Loucy (cell line): ENCODE data around the gene DESI2.

Experiments used
- H2AFZ ChIP-seq: fragments of 200-600 bp; sonication (generic); 2 replicates; pipeline ENCODE4 v1.6.0; 2016; ENCODE audit warnings: antibody characterized with exemption, mild to moderate bottlenecking, low read length, moderate library complexity
- H3F3A ChIP-seq: fragments of 200-600 bp; 2 replicates; pipeline ENCODE4 v1.6.0; 2016; ENCODE audit warnings: antibody characterized with exemption, low read depth, mild to moderate bottlenecking
- H3K27me3 ChIP-seq: fragments of 200-600 bp; sonication (generic); 2 replicates; pipeline ENCODE4 v1.6.1; 2014; ENCODE audit warnings: low read length, mild to moderate bottlenecking; ENCODE audit not compliant: insufficient read depth, poor library complexity, severe bottlenecking
- H3K36me3 ChIP-seq: fragments of 200-600 bp; sonication (generic); 2 replicates; pipeline ENCODE4 v1.6.1; 2016; ENCODE audit warnings: low read length; ENCODE audit not compliant: insufficient read depth
- H3K4me1 ChIP-seq: fragments of 200-600 bp; sonication (generic); 2 replicates; pipeline ENCODE4 v1.5.1; 2014; ENCODE audit warnings: low read length, mild to moderate bottlenecking; ENCODE audit not compliant: insufficient read depth, poor library complexity, severe bottlenecking
- H3K4me2 ChIP-seq: fragments of 200-600 bp; sonication (generic); 2 replicates; pipeline ENCODE4 v1.6.0; 2014; ENCODE audit warnings: antibody characterized with exemption, low read length, low read depth, mild to moderate bottlenecking; ENCODE audit not compliant: poor library complexity, severe bottlenecking
- H3K4me3 ChIP-seq: fragments of 200-600 bp; sonication (generic); 2 replicates; pipeline ENCODE4 v1.5.1; 2014; ENCODE audit warnings: low read length, mild to moderate bottlenecking, mixed read lengths; ENCODE audit not compliant: poor library complexity, severe bottlenecking
- H3K79me2 ChIP-seq: fragments of 200-600 bp; sonication (generic); 2 replicates; pipeline ENCODE4 v1.6.1; 2014; ENCODE audit warnings: low read length; ENCODE audit not compliant: insufficient read depth
- H3K9ac ChIP-seq: fragments of 200-600 bp; sonication (generic); 2 replicates; pipeline ENCODE4 v1.6.0; 2014; ENCODE audit warnings: mild to moderate bottlenecking, low read depth, low read length, moderate library complexity; ENCODE audit not compliant: poor library complexity, severe bottlenecking
- H3K9me2 ChIP-seq: fragments of 200-600 bp; sonication (generic); replicated peaks from 2 replicates; pipeline ENCODE4 v1.6.1; 2016; ENCODE audit warnings: low read depth, low read length, mixed read lengths
- H3K9me3 ChIP-seq: fragments of 200-600 bp; sonication (generic); 2 replicates; pipeline ENCODE4 v1.6.1; 2014; ENCODE audit warnings: mild to moderate bottlenecking, antibody characterized with exemption, low read length, low read depth; ENCODE audit not compliant: insufficient read depth
- H4K20me1 ChIP-seq: fragments of 200-600 bp; sonication (generic); 2 replicates; pipeline ENCODE4 v1.6.0; 2014; ENCODE audit warnings: antibody characterized with exemption, low read length, mild to moderate bottlenecking; ENCODE audit not compliant: insufficient read depth, poor library complexity, severe bottlenecking
- EZH2phosphoT487 ChIP-seq: fragments of 200-600 bp; IDR thresholded peaks from 2 replicates; pipeline ENCODE4 v1.6.1; 2018; ENCODE audit warnings: antibody characterized with exemption, mild to moderate bottlenecking, moderate library complexity, borderline replicate concordance
- TF ChIP-seq, protein P1 (sequence below): fragments of 200-600 bp; sonication (generic); conservative IDR thresholded peaks from 2 replicates; pipeline ENCODE4 v1.5.1; 2014; ENCODE audit warnings: mild to moderate bottlenecking, antibody characterized with exemption, low read length

DESI2 gene

DNA sequence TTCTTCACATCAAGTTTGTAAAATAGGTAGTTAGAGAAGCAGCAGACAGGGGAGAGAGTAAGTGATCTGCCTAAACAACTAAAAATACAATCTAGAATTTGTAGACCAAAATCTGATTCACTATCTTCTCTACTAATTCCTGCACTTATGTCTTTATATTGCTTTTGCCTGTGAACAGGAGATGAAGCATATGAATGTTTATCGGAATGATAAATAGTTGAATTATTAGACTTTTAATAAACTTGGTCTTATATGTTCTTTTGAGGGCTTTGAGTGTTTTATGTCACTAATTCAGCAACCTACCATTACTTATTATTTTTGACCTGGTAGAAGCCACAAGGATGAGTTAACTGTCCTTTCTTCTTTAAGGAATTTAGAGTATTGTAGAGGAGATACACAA lies 2.3 kb downstream of the DESI2 start:
- Histone ChIP-seq H2AFZ (no peak overlapping the region), H3K4me3 (peak overlapping the region; percentile 84), H3K36me3 (peaks cover 4% of the 10 kb centered on the region; the same call in 1 of the 2 replicates), H3F3A (no peaks in the 10 kb centered on the region), H3K4me2 (peak overlapping the region; percentile 91), H3K9me3 (no peaks in the 10 kb centered on the region), H3K79me2 (peaks cover 70% of the 10 kb centered on the region), H3K4me1 (peaks cover 61% of the 10 kb centered on the region), H3K9ac (peak overlapping the region; percentile 93), H3K9me2 (no peaks in the 10 kb centered on the region), H3K27me3 (no peaks in the 10 kb centered on the region), H4K20me1 (peaks cover 57% of the 10 kb centered on the region)
- TF ChIP-seq EZH2phosphoT487 = no peak
- TF ChIP-seq, protein P1, sequence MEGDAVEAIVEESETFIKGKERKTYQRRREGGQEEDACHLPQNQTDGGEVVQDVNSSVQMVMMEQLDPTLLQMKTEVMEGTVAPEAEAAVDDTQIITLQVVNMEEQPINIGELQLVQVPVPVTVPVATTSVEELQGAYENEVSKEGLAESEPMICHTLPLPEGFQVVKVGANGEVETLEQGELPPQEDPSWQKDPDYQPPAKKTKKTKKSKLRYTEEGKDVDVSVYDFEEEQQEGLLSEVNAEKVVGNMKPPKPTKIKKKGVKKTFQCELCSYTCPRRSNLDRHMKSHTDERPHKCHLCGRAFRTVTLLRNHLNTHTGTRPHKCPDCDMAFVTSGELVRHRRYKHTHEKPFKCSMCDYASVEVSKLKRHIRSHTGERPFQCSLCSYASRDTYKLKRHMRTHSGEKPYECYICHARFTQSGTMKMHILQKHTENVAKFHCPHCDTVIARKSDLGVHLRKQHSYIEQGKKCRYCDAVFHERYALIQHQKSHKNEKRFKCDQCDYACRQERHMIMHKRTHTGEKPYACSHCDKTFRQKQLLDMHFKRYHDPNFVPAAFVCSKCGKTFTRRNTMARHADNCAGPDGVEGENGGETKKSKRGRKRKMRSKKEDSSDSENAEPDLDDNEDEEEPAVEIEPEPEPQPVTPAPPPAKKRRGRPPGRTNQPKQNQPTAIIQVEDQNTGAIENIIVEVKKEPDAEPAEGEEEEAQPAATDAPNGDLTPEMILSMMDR = no peak

DNA sequence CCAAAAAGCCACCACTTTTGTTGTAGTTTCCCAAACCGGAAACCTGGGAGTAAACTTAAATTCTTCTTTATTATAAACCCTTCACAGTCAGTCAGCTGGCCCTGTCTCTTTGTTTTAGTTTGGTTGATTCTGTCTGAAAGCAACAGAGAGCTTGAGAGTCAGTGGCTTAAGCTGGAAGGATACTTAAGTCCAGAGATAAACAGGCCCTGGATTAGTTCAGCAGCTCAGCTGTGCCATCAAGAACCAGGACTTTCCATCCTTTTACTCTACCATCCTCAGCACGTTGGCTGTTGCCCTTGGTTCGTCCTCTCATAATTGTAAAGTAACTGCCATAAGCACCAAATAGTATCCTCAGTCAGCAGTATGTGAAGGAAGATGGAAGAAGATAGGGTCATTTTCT lies 4.5 kb downstream of the DESI2 start:
- Histone ChIP-seq H3F3A (no peaks in the 10 kb centered on the region), H3K79me2 (peaks cover 86% of the 10 kb centered on the region), H3K9me2 (no peaks in the 10 kb centered on the region), H3K36me3 (peaks cover 4% of the 10 kb centered on the region; the same call in 1 of the 2 replicates), H3K9ac (peak overlapping the region; percentile 23), H4K20me1 (peaks cover 65% of the 10 kb centered on the region), H3K9me3 (no peaks in the 10 kb centered on the region), H3K27me3 (no peaks in the 10 kb centered on the region), H3K4me3 (peak overlapping the region; percentile 39), H3K4me2 (peak overlapping the region; percentile 91), H3K4me1 (peaks cover 56% of the 10 kb centered on the region), H2AFZ (no peak overlapping the region)
- TF ChIP-seq EZH2phosphoT487 = no peak
- TF ChIP-seq, protein P1 = no peak

DNA sequence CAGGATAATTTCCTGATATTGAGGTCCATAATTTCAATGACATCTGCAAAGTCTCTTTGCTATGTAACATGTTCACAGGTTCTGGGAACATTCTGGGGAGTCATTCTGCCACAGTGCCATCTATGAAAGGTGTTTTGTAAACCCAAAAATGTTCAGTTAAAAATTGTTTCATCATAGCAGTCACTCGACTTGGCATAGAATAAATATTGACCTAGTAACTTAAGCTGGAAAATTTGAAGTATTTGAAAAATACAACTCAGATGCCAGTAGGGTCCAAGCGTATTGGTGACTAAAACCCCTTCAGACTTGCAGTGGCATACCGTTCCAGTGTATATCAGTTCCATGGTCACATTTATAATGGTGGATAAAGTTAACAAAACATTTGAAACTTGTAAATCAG lies 6.8 kb downstream of the DESI2 start:
- Histone ChIP-seq H3K4me3 (peak overlapping the region; percentile 16), H3K4me2 (peak overlapping the region; percentile 91), H3K9me2 (no peaks in the 10 kb centered on the region), H2AFZ (no peak overlapping the region), H3K9ac (no peak overlapping the region), H3K36me3 (peaks cover 4% of the 10 kb centered on the region; the same call in 1 of the 2 replicates), H3F3A (no peaks in the 10 kb centered on the region), H3K27me3 (no peaks in the 10 kb centered on the region), H3K9me3 (no peaks in the 10 kb centered on the region), H3K79me2 (peaks cover 92% of the 10 kb centered on the region), H3K4me1 (peaks cover 50% of the 10 kb centered on the region), H4K20me1 (peaks cover 64% of the 10 kb centered on the region)
- no peak for TF ChIP-seq EZH2phosphoT487
- TF ChIP-seq, protein P1 = no peak
